ENCODE results near the gene NEB.
"Not testable (repeated sequence)": the region's sequence is repeated elsewhere in the genome, so short reads cannot be mapped to it uniquely, and the experiment has no call there.

The NEB gene

DNA sequence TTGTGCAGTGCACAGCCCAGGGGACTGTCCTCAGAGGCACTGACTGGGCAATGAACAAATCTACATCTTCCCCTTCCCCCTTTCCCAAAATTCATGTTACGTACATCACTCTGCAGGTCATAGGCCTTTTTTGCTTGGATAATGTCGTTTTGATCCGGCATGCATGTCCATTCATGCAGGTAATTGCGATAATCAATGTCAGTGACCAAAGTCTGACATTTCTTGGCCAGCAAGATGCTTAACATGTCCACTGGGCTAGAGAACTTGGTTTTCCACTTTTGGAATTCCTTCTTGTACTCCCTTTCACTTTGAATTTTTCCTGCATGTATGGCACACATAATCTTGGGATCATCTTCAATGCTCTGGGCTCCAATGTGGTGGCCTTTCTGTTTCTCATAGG lies 124.6 kb downstream of the NEB start:
- no peaks in the 10 kb centered on the region for H3F3A ChIP-seq (ENCODE audit: low read depth)
- no peaks in the 10 kb centered on the region for H3K36me3 ChIP-seq (ENCODE audit: insufficient read depth, low read length)
- no peak for TF ChIP-seq EZH2phosphoT487 (IDR thresholded peaks at IDR 0.05; ENCODE audit: borderline replicate concordance)
- TF ChIP-seq, protein P1, sequence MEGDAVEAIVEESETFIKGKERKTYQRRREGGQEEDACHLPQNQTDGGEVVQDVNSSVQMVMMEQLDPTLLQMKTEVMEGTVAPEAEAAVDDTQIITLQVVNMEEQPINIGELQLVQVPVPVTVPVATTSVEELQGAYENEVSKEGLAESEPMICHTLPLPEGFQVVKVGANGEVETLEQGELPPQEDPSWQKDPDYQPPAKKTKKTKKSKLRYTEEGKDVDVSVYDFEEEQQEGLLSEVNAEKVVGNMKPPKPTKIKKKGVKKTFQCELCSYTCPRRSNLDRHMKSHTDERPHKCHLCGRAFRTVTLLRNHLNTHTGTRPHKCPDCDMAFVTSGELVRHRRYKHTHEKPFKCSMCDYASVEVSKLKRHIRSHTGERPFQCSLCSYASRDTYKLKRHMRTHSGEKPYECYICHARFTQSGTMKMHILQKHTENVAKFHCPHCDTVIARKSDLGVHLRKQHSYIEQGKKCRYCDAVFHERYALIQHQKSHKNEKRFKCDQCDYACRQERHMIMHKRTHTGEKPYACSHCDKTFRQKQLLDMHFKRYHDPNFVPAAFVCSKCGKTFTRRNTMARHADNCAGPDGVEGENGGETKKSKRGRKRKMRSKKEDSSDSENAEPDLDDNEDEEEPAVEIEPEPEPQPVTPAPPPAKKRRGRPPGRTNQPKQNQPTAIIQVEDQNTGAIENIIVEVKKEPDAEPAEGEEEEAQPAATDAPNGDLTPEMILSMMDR (conservative IDR thresholded peaks at IDR 0.05; ENCODE audit: low read length): no peak
- no peaks in the 10 kb centered on the region for H3K4me1 ChIP-seq (ENCODE audit: insufficient read depth, low read length, poor library complexity, severe bottlenecking)
- no peaks in the 10 kb centered on the region for H3K27me3 ChIP-seq (ENCODE audit: insufficient read depth, low read length, poor library complexity, severe bottlenecking)
- no peaks in the 10 kb centered on the region for H3K9me2 ChIP-seq (replicated peaks; ENCODE audit: low read depth, low read length)
- H2AFZ ChIP-seq (ENCODE audit: low read length): no peak overlapping the region
- H3K9me3 ChIP-seq (ENCODE audit: insufficient read depth, low read depth, low read length): no peaks in the 10 kb centered on the region
- no peak overlapping the region for H3K4me3 ChIP-seq (ENCODE audit: low read length, poor library complexity, severe bottlenecking)
- H3K9ac ChIP-seq (ENCODE audit: low read depth, low read length, poor library complexity, severe bottlenecking): no peak overlapping the region
- H4K20me1 ChIP-seq (ENCODE audit: insufficient read depth, low read length, poor library complexity, severe bottlenecking): no peaks in the 10 kb centered on the region
- H3K79me2 ChIP-seq (ENCODE audit: insufficient read depth, low read length): no peaks in the 10 kb centered on the region
- no peak overlapping the region for H3K4me2 ChIP-seq (ENCODE audit: low read depth, low read length, poor library complexity, severe bottlenecking)

DNA sequence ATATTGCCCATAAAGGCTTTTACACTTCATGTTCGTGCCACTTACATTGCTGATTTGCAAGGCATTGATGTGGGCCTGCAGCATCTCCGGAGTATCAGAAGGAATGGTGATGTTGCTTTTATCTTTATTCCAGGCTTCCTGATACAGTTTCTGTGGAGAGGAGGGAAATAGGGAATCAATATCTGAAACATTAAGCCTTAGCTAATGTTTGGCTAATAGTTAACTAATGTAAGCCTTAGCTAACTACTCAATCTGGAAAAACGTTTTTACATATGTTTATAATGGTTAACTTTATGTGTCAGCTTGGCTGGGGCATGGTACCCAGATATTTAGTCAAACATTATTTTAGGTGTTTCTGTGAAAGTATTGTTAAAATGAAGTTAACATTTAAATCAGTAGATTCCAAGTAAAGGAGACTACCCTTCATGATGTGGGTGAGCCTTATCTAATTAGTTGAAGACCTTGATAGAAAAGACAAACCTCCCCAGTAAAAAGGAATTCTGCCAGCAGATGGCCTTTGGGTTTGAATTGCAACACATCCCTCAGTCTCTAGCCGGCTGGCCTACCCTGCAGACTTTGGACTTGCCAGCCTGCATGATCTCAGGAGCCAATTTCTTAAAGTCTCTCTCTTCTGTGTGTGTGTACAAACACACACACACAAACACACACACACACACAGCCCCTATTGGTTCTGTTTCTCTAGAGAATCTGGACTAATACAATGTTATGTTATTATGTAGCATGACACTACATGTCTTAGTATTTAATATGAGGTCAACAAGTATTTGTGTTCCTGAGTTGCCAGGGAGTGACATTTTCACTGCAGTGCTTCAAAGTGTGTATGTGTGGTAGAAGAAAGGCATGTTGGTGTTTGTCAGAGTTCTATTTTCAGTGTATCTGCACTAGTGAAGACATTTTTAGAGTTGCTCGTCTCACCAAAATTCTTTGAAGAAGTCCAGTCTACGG lies 126.5 kb downstream of the NEB start:
- H3K36me3 ChIP-seq (ENCODE audit: insufficient read depth, low read length); H3K9me3 ChIP-seq (ENCODE audit: insufficient read depth, low read depth, low read length); H3K4me2 ChIP-seq (ENCODE audit: low read depth, low read length, poor library complexity, severe bottlenecking); H3K9ac ChIP-seq (ENCODE audit: low read depth, low read length, poor library complexity, severe bottlenecking); H2AFZ ChIP-seq (ENCODE audit: low read length); H3F3A ChIP-seq (ENCODE audit: low read depth); H3K79me2 ChIP-seq (ENCODE audit: insufficient read depth, low read length); H4K20me1 ChIP-seq (ENCODE audit: insufficient read depth, low read length, poor library complexity, severe bottlenecking); H3K9me2 ChIP-seq (replicated peaks; ENCODE audit: low read depth, low read length); H3K27me3 ChIP-seq (ENCODE audit: insufficient read depth, low read length, poor library complexity, severe bottlenecking); H3K4me3 ChIP-seq (ENCODE audit: low read length, poor library complexity, severe bottlenecking); H3K4me1 ChIP-seq (ENCODE audit: insufficient read depth, low read length, poor library complexity, severe bottlenecking): not testable (repeated sequence)

DNA sequence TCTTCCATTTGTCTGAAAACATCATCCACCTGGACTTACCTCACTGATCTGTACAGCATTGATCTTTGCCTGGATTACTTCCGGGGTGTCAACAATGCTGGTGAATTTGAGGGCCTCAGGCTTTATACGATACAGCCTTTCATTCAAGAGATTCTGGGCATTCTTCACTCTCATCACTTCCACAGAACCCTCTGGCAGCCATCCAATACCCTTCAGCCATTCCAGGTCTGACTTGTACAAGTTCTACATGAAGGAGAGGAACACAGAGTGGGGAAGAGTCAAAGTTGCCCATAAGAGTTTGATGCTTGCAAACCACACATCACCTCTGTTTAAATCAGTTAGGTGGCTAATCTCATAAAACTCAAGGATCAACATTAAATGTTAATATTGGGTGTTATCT lies 130.7 kb downstream of the NEB start:
- H3K9me3 ChIP-seq (ENCODE audit: insufficient read depth, low read depth, low read length); H3K4me2 ChIP-seq (ENCODE audit: low read depth, low read length, poor library complexity, severe bottlenecking); H2AFZ ChIP-seq (ENCODE audit: low read length); H3K4me3 ChIP-seq (ENCODE audit: low read length, poor library complexity, severe bottlenecking); H4K20me1 ChIP-seq (ENCODE audit: insufficient read depth, low read length, poor library complexity, severe bottlenecking); H3K9ac ChIP-seq (ENCODE audit: low read depth, low read length, poor library complexity, severe bottlenecking); H3K4me1 ChIP-seq (ENCODE audit: insufficient read depth, low read length, poor library complexity, severe bottlenecking); H3K27me3 ChIP-seq (ENCODE audit: insufficient read depth, low read length, poor library complexity, severe bottlenecking); H3K36me3 ChIP-seq (ENCODE audit: insufficient read depth, low read length); H3K9me2 ChIP-seq (replicated peaks; ENCODE audit: low read depth, low read length); H3K79me2 ChIP-seq (ENCODE audit: insufficient read depth, low read length); H3F3A ChIP-seq (ENCODE audit: low read depth): not testable (repeated sequence)

DNA sequence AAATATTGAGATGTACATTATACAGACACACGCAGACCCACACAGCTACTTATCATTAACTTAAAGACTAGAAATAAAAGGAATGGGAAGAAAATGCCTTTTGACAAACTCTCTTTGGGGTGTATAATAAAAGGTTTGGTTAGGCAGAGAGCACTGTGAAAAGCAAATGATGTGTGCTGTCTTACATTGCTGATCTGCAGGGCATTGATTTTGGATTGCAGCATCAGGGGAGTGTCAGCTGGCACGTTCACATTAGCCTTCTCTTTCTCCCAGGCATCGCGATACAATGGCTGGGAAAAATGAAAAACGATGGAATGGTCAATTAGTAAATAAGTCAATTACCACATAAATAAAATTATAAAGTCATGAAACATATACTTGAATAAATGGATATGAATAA lies 131.9 kb downstream of the NEB start:
- not testable (repeated sequence) for H3K36me3 ChIP-seq (ENCODE audit: insufficient read depth, low read length); H3K9me3 ChIP-seq (ENCODE audit: insufficient read depth, low read depth, low read length); H2AFZ ChIP-seq (ENCODE audit: low read length); H3K79me2 ChIP-seq (ENCODE audit: insufficient read depth, low read length); H3K9me2 ChIP-seq (replicated peaks; ENCODE audit: low read depth, low read length); H3K4me1 ChIP-seq (ENCODE audit: insufficient read depth, low read length, poor library complexity, severe bottlenecking); H3K27me3 ChIP-seq (ENCODE audit: insufficient read depth, low read length, poor library complexity, severe bottlenecking); H3F3A ChIP-seq (ENCODE audit: low read depth); H3K4me2 ChIP-seq (ENCODE audit: low read depth, low read length, poor library complexity, severe bottlenecking); H3K4me3 ChIP-seq (ENCODE audit: low read length, poor library complexity, severe bottlenecking); H3K9ac ChIP-seq (ENCODE audit: low read depth, low read length, poor library complexity, severe bottlenecking); H4K20me1 ChIP-seq (ENCODE audit: insufficient read depth, low read length, poor library complexity, severe bottlenecking)

DNA sequence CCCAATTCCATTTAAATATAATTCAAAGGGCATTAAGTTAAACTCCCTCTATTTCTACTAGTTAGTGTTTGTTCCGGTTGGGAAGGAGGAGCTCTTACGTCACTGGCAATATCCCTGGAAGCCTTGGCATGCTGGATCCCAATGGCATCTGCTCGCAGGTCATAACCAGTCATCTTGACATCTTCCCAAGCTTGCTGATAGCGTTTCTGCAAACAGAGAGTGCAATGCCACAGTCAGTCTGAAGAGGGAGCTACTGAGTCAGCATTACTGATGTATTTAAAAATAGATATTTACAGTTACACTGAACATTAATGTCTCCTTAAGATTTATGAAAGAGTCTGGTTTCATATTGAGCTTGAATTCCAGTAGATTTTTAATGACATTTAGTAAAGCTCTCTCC lies 132.5 kb downstream of the NEB start:
- H3F3A ChIP-seq (ENCODE audit: low read depth); H3K4me1 ChIP-seq (ENCODE audit: insufficient read depth, low read length, poor library complexity, severe bottlenecking); H3K79me2 ChIP-seq (ENCODE audit: insufficient read depth, low read length); H3K9me2 ChIP-seq (replicated peaks; ENCODE audit: low read depth, low read length); H3K9me3 ChIP-seq (ENCODE audit: insufficient read depth, low read depth, low read length); H3K4me3 ChIP-seq (ENCODE audit: low read length, poor library complexity, severe bottlenecking); H4K20me1 ChIP-seq (ENCODE audit: insufficient read depth, low read length, poor library complexity, severe bottlenecking); H3K36me3 ChIP-seq (ENCODE audit: insufficient read depth, low read length); H2AFZ ChIP-seq (ENCODE audit: low read length); H3K9ac ChIP-seq (ENCODE audit: low read depth, low read length, poor library complexity, severe bottlenecking); H3K4me2 ChIP-seq (ENCODE audit: low read depth, low read length, poor library complexity, severe bottlenecking); H3K27me3 ChIP-seq (ENCODE audit: insufficient read depth, low read length, poor library complexity, severe bottlenecking): not testable (repeated sequence)

DNA sequence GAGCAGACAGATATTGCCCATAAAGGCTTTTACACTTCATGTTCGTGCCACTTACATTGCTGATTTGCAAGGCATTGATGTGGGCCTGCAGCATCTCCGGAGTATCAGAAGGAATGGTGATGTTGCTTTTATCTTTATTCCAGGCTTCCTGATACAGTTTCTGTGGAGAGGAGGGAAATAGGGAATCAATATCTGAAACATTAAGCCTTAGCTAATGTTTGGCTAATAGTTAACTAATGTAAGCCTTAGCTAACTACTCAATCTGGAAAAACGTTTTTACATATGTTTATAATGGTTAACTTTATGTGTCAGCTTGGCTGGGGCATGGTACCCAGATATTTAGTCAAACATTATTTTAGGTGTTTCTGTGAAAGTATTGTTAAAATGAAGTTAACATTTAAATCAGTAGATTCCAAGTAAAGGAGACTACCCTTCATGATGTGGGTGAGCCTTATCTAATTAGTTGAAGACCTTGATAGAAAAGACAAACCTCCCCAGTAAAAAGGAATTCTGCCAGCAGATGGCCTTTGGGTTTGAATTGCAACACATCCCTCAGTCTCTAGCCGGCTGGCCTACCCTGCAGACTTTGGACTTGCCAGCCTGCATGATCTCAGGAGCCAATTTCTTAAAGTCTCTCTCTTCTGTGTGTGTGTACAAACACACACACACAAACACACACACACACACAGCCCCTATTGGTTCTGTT lies 137.2 kb downstream of the NEB start:
- not testable (repeated sequence) for H2AFZ ChIP-seq (ENCODE audit: low read length); H3K4me1 ChIP-seq (ENCODE audit: insufficient read depth, low read length, poor library complexity, severe bottlenecking); H3K4me2 ChIP-seq (ENCODE audit: low read depth, low read length, poor library complexity, severe bottlenecking); H3K79me2 ChIP-seq (ENCODE audit: insufficient read depth, low read length); H3K9ac ChIP-seq (ENCODE audit: low read depth, low read length, poor library complexity, severe bottlenecking); H3K36me3 ChIP-seq (ENCODE audit: insufficient read depth, low read length); H3K9me3 ChIP-seq (ENCODE audit: insufficient read depth, low read depth, low read length); H3K9me2 ChIP-seq (replicated peaks; ENCODE audit: low read depth, low read length); H4K20me1 ChIP-seq (ENCODE audit: insufficient read depth, low read length, poor library complexity, severe bottlenecking); H3F3A ChIP-seq (ENCODE audit: low read depth); H3K4me3 ChIP-seq (ENCODE audit: low read length, poor library complexity, severe bottlenecking); H3K27me3 ChIP-seq (ENCODE audit: insufficient read depth, low read length, poor library complexity, severe bottlenecking)

Measured in Loucy (cell line).